Mucosa of stomach (tissue), 1 donor: ENCODE results near the gene PNPLA2.

ENCODE experiments used
- H3K27me3 ChIP-seq: one replicate; pipeline ENCODE4 v1.7.0; 2013; ENCODE audit warnings: mild to moderate bottlenecking, low read length; ENCODE audit not compliant: control insufficient read depth, insufficient read depth
- H3K36me3 ChIP-seq: one replicate; pipeline ENCODE4 v1.7.0; 2013; ENCODE audit warnings: low read length; ENCODE audit not compliant: control insufficient read depth, insufficient read depth
- H3K4me1 ChIP-seq: one replicate; pipeline ENCODE4 v1.7.0; 2013; ENCODE audit warnings: mild to moderate bottlenecking, low read length; ENCODE audit not compliant: control insufficient read depth, insufficient read depth
- H3K4me3 ChIP-seq: one replicate; pipeline ENCODE4 v1.7.0; 2013; ENCODE audit warnings: low read length
- H3K9ac ChIP-seq: one replicate; pipeline ENCODE4 v1.7.0; 2013; ENCODE audit warnings: mild to moderate bottlenecking, low read length, moderate library complexity
- H3K9me3 ChIP-seq: one replicate; pipeline ENCODE4 v1.7.0; 2013; ENCODE audit warnings: mild to moderate bottlenecking, low read length, moderate library complexity; ENCODE audit not compliant: control insufficient read depth
- donor health status: Pancreatic carcinoma.

PNPLA2 gene

GRCh38 chr11:827897-828192 lies 9.1 kb downstream of the PNPLA2 start, which contains the start of gene CRACR2B:
CRACR2B (plus strand) TSS chr11:827919; CDS start chr11:828608, 689 bp downstream.
- peak within 1 kb of the TSS; percentile 41 for H3K4me3 ChIP-seq
- H3K27me3 ChIP-seq: peaks cover 19% of the 10 kb centered on the region
- peak within 1 kb of the TSS; percentile 89 for H3K9ac ChIP-seq
- H3K36me3 ChIP-seq: no peaks in the 10 kb centered on the region
- peaks cover 89% of the 10 kb centered on the region for H3K4me1 ChIP-seq
- H3K9me3 ChIP-seq: no peaks in the 10 kb centered on the region

GRCh38 chr11:828506-829175 lies 9.9 kb downstream of the PNPLA2 start:
- no peaks in the 10 kb centered on the region for H3K36me3 ChIP-seq
- peak overlapping the region; percentile 89 for H3K9ac ChIP-seq
- peak overlapping the region; percentile 41 for H3K4me3 ChIP-seq
- peaks cover 19% of the 10 kb centered on the region for H3K27me3 ChIP-seq
- peaks cover 82% of the 10 kb centered on the region for H3K4me1 ChIP-seq
- H3K9me3 ChIP-seq: no peaks in the 10 kb centered on the region

- Histone ChIP-seq H3K9ac (peak overlapping the region; percentile 89), H3K4me3 (peak overlapping the region; percentile 26), H3K9me3 (no peaks in the 10 kb centered on the region), H3K36me3 (no peaks in the 10 kb centered on the region), H3K27me3 (peaks cover 19% of the 10 kb centered on the region), H3K4me1 (peaks cover 82% of the 10 kb centered on the region)
Measured at GRCh38 chr11:829176-829846, 10.6 kb downstream of the PNPLA2 start.

- Histone ChIP-seq H3K27me3 (peaks cover 19% of the 10 kb centered on the region), H3K4me1 (peaks cover 80% of the 10 kb centered on the region), H3K9ac (peak overlapping the region; percentile 89), H3K9me3 (no peaks in the 10 kb centered on the region), H3K36me3 (no peaks in the 10 kb centered on the region), H3K4me3 (no peak overlapping the region)
Measured at GRCh38 chr11:829847-830294, 11.2 kb downstream of the PNPLA2 start.

GRCh38 chr11:830295-831117 lies 11.8 kb downstream of the PNPLA2 start:
- Histone ChIP-seq H3K4me1 (peaks cover 80% of the 10 kb centered on the region), H3K4me3 (peak overlapping the region; percentile 25), H3K9me3 (no peaks in the 10 kb centered on the region), H3K27me3 (peaks cover 19% of the 10 kb centered on the region), H3K9ac (no peak overlapping the region), H3K36me3 (no peaks in the 10 kb centered on the region)

- Histone ChIP-seq H3K9me3 (no peaks in the 10 kb centered on the region), H3K36me3 (no peaks in the 10 kb centered on the region), H3K4me3 (peak overlapping the region; percentile 25), H3K9ac (no peak overlapping the region), H3K4me1 (peaks cover 72% of the 10 kb centered on the region), H3K27me3 (peaks cover 19% of the 10 kb centered on the region)
Measured at GRCh38 chr11:831118-831864, 12.6 kb downstream of the PNPLA2 start.

GRCh38 chr11:831961-832528 lies 13.3 kb downstream of the PNPLA2 start:
- peaks cover 5% of the 10 kb centered on the region for H3K36me3 ChIP-seq
- peak overlapping the region; percentile 46 for H3K4me3 ChIP-seq
- peaks cover 19% of the 10 kb centered on the region for H3K27me3 ChIP-seq
- H3K9ac ChIP-seq: peak overlapping the region; percentile 59
- no peaks in the 10 kb centered on the region for H3K9me3 ChIP-seq
- peaks cover 73% of the 10 kb centered on the region for H3K4me1 ChIP-seq

- Histone ChIP-seq H3K27me3 (peaks cover 19% of the 10 kb centered on the region), H3K9me3 (no peaks in the 10 kb centered on the region), H3K9ac (peak within 1 kb of the TSS; percentile 90), H3K4me1 (peaks cover 74% of the 10 kb centered on the region), H3K4me3 (peak within 1 kb of the TSS; percentile 63), H3K36me3 (peaks cover 11% of the 10 kb centered on the region)
Measured at GRCh38 chr11:832529-833113, 13.9 kb downstream of the PNPLA2 start, which contains the start of gene CD151. CD151 (plus strand) TSS chr11:832952; CDS start chr11:836070, 3,118 bp downstream.

- H3K36me3 ChIP-seq: peaks cover 16% of the 10 kb centered on the region
- H3K4me3 ChIP-seq: peak overlapping the region; percentile 63
- peak overlapping the region; percentile 90 for H3K9ac ChIP-seq
- H3K9me3 ChIP-seq: no peaks in the 10 kb centered on the region
- H3K27me3 ChIP-seq: peaks cover 13% of the 10 kb centered on the region
- peaks cover 74% of the 10 kb centered on the region for H3K4me1 ChIP-seq
Measured at GRCh38 chr11:833114-833791, 14.5 kb downstream of the PNPLA2 start.

- Histone ChIP-seq H3K9me3 (no peaks in the 10 kb centered on the region), H3K36me3 (peaks cover 18% of the 10 kb centered on the region), H3K4me3 (peak overlapping the region; percentile 63), H3K4me1 (peaks cover 74% of the 10 kb centered on the region), H3K27me3 (peaks cover 11% of the 10 kb centered on the region), H3K9ac (peak overlapping the region; percentile 90)
Measured at GRCh38 chr11:833849-834311, 15.2 kb downstream of the PNPLA2 start.
